NCI-H1436 treated with DMSO at 0.1 percent for 48 hours (cell line): Measurements from ENCODE around the gene DHDH.
"Not testable (repeated sequence)": the region's sequence is repeated elsewhere in the genome, so short reads cannot be mapped to it uniquely, and the experiment has no call there.

Source experiments
- DNase-seq: peaks from one replicate; lab custom pipeline; 2025; lab: John Stamatoyannopoulos, UW

DHDH gene

DNA sequence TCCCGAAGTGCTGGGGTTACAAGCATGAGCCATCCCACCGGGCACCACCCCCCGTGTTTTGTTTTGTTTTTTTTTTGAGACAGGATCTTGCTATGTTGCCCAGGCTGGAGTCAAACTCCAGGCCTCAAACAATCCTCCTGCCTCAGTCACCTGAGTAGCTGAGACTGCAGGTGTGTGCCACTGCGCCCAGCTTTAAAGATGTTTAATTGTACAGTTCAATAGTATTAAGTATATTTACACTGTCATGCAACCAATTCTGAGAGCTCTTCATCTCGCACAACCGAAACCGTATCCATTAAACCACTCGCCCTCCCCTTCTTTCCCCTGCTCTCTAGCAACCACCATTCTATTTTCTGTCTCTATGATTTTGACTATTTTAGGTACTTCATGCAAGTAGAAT lies 17.7 kb upstream of the DHDH start:
- DNase-seq: no peak

DNA sequence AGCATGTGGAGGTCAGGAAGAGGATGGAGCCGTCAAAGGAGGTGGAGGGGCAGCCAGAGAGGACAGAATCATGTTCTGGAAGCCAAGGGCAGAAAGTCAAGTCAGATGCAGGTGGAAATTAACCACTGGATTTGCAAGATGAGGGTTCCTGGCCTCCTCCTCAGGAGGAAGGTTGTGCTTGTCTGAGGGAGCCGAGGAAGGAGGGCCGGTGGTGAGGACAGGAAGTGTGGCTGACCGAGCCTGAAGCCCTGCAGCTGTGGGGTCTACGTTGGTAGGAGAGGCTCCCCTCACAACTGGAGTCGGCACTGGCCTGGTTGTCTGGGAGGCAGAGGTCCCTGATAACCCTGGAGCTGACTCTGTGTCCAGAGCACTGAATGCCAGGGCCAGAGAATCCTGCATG lies 15.4 kb upstream of the DHDH start:
- no peak for DNase-seq

DNA sequence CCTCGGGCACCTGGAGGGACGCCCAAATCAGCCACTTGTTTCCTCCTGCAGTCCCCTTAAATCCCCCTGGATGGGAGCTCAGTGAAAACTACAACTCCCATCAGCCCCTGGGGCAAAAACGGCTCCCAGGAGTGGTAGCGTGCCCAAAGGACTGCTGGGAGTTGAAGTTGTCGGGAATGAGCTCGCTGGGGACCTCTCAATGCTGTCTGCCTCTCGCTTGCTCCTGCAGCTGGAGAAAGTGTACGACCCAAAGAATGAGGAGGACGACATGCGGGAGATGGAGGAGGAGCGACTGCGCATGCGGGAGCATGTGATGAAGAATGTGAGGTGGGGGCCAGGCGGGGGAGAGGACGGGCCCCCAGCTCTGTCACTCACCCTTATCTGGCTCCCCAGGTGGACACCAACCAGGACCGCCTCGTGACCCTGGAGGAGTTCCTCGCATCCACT lies 14.7 kb upstream of the DHDH start:
- no peak for DNase-seq

DNA sequence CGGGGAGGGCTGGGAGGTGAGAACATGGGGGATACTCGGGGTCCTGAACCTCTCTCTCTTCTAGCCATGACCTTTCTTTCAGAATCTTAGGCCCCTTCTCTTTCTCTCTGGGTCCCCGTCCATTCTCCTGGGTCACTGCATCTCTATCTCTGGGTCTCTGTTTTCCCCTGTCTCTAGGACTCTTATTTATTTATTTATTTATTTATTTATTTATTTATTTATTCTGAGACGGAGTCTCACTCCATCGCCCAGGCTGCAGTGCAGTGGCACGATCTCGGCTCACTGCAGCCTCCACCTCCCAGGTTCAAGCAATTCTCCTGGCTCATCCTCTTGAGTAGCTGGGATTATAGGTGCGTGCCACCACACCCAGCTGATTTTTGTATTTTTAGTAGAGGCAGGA lies 14.2 kb upstream of the DHDH start:
- not testable (repeated sequence) for DNase-seq

DNA sequence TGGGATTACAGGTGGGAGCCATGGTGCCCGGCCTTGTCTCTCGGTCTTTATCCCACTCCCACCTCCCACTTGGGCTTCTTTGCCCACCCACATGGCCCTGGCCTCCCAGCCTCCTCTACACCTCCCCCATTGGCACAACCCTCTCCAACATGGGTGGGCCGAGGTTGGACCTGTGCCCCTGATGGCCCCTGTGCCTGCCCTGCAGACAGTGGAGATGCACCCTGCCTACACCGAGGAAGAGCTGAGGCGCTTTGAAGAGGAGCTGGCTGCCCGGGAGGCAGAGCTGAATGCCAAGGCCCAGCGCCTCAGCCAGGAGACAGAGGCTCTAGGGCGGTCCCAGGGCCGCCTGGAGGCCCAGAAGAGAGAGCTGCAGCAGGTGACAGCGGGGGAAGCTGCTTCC lies 12.6 kb upstream of the DHDH start:
- no peak for DNase-seq

DNA sequence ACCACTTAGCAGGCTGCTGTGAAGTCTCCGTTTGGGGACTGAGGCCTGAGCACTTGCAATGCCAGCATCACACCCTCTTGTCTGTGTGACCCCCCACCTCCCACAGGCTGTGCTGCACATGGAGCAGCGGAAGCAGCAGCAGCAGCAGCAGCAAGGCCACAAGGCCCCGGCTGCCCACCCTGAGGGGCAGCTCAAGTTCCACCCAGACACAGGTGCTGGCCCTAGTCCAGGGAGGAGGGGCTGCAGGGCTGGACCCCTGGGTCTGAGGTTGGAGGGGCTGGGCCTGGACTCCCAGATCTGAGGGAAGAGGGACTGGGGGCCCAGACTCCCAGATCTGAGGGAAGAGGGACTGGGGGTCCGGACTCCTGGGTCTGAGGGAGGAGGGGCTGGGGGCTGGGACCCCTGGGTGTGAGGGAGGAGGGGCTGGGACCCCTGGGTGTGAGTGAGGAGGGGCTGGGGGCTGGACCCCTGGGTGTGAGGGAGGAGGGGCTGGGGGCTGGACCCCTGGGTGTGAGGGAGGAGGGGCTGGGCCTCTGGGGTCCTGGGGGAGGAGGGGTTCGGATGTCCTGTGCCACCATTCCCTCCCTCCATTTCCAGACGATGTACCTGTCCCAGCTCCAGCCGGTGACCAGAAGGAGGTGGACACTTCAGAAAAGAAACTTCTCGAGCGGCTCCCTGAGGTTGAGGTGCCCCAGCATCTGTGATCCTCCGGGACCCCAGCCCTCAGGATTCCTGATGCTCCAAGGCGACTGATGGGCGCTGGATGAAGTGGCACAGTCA lies 11.6 kb upstream of the DHDH start:
- DNase-seq: no peak

DNA sequence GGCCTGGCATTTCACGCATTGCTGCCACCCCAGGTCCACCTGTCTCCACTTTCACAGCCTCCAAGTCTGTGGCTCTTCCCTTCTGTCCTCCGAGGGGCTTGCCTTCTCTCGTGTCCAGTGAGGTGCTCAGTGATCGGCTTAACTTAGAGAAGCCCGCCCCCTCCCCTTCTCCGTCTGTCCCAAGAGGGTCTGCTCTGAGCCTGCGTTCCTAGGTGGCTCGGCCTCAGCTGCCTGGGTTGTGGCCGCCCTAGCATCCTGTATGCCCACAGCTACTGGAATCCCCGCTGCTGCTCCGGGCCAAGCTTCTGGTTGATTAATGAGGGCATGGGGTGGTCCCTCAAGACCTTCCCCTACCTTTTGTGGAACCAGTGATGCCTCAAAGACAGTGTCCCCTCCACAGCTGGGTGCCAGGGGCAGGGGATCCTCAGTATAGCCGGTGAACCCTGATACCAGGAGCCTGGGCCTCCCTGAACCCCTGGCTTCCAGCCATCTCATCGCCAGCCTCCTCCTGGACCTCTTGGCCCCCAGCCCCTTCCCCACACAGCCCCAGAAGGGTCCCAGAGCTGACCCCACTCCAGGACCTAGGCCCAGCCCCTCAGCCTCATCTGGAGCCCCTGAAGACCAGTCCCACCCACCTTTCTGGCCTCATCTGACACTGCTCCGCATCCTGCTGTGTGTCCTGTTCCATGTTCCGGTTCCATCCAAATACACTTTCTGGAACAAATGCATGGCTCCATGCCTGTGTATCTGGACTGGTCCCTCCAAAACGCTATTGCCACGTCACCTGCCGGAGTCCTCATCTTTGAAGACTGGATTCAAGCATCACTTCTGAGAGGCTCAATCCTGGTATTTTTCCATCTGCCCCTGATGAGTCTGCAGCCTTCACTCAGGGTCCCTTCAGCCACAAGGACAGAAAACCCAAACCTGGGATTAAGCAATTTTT lies 10.7 kb upstream of the DHDH start:
- no peak for DNase-seq

DNA sequence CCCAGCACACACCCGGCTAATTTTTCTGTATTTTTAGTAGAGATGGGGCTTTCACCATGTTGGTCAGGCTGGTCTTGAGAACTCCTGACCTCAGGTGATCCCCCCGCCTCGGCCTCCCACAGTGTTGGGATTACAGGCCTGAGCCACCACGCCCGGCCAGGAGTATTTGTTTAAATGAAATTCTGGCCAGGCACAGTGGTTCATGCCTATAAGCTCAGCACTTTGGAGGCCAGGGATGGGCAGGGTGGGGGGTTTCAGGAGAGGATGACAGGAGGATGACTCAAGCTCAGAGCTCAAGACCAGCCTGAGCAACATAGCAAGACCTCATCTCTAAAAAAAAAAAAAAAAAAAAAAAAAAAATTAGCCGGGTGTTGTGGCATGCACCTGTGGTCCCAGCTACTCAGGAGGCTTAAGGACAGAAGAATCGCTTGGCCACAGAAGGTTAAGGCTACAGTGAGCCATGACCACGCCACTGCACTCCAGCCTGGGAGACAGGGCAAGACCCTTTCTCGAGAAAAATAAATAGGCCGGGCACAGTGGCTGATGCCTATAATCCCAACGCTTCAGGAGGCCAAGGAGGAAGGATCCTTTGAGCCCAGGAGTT lies 8.2 kb upstream of the DHDH start:
- DNase-seq: no peak

DNA sequence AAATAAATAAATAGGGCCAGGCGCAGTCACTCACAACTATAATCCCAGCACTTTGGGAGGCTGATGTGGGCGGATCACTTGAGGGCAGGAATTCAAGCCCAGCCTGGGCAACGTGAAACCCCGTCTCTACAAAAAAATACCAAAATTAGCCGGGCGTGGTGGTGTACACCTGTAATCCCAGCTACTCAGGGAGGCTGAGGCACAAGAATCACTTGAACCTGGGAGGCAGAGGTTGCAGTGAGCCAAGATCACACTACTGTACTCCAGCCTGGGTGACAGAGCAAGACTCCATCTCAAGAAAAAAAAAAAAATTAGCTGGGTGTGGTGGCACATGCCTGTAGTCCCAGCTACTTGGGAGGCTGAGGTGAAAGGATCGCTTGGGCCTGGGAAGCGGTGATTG lies 7.6 kb upstream of the DHDH start:
- not testable (repeated sequence) for DNase-seq

DNA sequence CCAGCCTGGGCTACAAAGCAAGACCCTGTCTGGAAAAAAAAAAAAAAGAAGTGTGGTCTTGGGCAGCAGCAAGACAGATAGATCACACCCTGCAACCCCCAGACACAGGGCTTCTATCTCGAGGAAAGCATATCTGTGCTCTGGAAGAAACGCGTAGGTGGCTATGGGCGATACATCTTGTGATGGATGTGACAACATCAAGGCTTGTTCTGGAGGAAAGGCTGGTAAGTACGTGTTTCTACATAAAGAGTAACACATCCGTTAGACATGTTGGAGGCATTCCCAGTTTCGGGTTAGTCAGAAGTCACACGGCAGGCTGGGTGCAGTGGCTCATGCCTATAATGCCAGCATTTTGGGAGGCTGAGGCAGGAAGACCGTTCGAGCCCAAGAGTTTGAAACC lies 6.6 kb upstream of the DHDH start:
- DNase-seq: no peak

DNA sequence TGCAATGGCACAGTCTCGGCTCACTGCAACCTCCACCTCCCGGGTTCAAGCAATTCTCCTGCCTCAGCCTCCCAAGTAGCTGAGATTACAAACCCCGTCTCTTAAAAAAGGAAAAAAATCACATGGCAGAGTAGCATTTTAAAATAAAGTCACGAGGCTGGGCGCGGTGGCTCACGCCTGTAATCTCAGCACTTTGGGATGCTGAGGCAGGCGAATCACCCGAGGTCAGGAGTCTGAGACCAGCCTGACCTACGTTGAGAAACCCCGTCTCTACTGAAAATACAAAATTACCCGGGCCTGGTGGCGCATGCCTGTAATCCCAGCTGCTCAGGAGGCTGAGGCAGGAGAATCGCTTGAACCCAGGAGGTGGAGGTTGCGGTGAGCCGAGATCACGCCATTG lies 5.8 kb upstream of the DHDH start:
- DNase-seq: not testable (repeated sequence)

DNA sequence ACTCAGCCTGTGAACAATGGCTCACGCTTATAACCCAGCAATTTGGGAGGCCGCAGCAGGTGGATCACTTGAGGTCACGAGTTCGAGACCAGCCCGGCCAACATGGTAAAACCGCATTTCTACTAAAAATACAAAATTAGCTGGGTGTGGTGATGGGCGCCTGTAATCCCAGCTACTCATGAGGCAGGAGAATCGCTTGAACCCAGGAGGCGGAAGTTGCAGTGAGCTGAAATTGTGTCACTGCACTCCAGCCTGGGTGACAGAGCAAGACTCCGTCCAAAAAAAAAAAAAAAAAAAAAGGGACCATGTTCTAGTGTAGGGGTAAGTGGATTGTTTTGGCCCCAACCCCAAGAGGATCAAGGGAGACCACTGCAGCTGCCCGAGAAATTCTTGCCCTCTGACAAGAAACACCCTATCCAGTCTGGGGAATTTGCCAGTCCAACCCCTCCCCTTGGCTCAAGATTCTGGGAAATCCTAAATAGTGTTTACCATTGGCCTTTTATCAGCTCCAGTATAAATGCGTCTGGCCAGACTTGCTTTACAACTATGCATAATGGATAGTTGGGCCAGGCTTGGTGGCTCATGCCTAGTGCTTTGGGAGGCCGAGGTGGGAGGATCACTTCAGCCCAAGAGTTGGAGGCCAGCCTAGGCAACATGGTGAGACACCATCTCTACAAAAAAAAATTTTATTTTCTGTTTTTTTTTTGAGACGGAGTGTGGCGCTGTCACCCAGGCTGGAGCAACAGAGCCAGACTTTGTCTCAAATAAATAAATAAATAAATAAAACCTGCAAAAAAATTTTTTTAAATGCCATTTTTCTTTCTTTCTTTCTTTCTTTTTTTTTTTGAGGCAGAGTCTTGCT lies 5.1 kb upstream of the DHDH start:
- DNase-seq: no peak

DNA sequence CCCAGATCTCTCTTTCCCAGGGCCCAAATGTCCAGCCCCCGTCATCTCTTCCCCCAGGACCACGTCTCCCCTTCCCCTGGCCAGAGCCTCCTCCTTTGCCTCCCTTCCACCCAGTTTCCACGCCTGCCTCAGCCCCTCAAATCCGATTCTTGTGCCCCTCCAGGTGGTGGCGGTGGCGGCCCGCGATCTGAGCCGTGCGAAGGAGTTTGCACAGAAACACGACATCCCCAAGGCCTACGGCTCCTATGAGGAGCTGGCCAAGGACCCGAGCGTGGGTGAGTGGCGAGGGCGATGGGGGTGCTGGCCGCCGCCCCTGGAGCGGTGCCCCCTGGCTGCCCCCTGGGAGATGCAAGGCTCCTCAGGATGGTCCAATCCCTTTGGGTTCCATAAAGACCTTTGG lies 1.3 kb downstream of the DHDH start:
- no peak for DNase-seq

DNA sequence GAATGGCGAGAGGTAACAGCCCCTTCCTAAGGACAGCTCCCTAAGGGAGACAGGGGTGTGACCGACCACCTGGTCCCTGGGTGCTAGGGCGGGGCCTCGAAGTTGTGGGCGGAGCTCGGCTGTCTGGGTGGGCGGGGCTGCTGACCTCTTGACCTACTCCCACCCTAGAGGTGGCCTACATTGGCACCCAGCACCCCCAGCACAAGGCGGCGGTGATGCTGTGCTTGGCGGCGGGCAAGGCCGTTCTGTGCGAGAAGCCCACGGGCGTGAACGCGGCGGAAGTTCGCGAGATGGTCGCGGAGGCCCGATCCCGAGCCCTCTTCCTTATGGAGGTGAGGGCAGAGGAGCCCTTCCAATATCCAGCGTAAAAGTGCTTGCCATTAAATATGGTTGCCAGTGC lies 2.4 kb downstream of the DHDH start:
- no peak for DNase-seq

DNA sequence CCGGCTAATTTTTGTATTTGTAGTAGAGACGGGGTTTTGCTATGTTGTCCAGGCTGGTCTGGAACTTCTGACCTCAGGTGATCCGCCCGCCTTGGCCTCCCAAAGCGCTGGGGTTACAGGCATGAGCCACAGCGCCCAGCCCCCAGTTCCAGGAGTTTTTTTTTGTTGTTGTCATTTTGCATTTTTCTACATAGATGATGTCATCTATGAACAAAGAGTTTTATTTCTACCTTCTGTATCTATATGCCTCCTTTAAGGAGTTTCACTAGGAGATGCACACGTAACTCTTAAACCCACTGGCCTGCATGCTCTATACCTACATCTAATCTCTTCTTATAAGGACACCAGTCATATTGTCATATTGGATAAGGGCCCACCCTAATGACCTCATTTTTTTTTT lies 4.8 kb downstream of the DHDH start:
- no peak for DNase-seq

DNA sequence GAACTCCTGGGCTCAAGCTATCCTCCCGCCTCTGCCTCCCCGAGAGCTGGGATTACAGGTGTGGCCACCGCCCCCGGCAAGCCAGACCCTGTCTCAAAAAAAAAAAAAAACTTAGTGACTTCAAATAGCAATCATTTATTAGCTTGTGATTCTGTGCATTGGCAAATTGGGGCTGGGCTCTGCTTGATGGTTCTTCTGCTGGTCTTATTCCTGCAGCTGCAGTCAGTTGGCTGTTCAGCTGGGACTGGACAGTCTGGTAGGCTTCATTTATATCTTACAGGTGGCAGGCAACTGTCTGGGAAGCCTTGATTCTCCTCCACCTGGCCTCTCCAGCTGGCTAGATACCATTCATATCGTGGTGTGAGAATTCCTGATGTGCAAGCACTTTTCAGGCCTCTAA lies 7.4 kb downstream of the DHDH start:
- no peak for DNase-seq

DNA sequence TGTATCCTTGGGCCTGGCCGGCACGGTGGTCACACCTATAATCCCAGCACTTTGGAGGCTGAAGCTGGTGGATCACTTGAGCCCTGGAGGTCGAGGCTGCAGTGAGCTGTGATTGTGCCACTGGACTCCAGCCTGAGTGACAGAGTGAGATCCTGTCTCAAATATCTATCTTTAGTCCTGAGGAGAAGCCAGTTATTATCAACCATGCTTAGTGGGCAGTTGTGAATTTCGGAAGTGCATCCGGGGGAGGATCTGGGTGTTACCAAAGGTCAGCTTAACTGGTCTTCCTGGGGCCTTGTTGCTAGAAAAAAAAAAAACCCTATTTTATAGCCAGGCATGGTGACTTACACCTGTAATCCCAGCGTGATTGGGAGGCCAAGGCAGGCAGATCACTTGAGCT lies 9.6 kb downstream of the DHDH start:
- no peak for DNase-seq

DNA sequence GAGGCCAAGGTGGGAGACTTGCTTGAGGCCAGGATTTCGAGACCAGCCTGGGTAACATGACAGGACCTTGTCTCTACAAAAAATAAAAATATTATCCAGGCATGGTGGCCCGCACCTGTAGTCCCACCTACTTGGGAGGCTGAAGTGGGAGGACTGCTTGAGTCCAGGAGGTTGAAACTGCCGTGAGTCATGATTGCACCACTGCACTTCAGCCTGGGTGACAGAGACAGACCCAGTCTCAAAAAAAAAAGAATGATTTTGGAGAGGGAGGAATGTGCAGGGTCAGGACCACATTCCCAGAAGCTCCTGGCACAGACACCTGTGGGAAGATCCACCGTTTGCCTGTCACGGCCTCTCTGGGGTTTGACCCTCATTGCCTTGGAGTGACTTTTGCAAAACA lies 11.9 kb downstream of the DHDH start:
- no peak for DNase-seq

DNA sequence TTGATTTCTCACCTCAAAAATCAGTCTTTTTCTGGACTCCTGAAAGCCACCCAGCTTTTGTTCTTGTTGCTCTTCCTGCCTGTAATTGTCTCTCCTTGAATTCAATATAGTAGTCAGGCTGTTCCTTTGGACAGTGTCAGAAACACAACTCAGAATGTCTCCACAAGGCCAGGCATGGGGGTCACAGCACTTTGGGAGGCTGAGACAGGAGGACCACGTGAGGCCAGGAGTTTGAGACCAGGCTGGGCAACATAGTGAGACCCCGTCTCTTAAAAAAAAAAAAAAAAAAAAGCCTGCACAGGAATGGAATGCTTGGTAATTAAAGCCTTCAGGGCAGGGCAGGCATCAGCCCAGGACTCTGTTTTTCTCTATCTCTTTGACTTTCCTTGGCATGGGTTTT lies 12.3 kb downstream of the DHDH start:
- DNase-seq: no peak

DNA sequence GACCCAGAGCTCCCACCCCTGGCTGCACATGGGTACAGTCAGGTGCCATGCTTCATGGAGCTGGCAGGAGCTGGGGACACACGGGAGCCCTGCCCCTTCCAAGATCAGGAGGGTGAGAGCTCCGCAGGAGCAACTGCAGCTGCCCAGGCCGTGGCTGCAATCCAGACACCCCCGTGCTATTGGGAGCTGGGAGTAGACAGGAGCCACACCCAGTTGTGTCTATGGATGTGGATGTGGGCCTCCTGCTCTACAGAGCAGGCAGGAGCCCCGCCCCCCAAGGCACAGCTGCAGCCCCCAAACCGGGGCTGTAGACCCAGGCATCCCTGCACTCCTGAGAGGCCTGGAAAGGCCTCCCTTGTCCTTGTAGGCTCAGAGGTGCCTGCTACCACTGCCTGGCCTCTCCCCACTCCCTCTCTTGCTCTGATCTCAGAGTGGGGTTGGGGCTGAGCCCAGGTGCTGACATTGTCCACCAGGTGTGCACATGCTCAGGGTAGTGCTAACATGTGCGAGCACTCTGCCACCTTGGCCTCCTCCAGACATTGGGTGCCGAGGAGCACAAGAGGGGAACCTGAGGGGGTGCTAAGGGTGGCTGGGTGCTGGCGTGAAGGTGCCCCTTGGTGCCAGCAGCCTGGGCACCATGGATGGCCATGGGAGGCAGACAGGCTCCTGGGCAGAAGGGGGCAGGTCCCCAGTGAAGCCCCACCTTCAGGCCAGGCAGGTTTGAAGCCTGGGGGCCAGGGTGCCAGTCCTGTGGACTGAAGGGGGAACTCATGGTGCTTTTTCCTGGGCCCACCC lies 13.2 kb downstream of the DHDH start:
- no peak for DNase-seq

DNA sequence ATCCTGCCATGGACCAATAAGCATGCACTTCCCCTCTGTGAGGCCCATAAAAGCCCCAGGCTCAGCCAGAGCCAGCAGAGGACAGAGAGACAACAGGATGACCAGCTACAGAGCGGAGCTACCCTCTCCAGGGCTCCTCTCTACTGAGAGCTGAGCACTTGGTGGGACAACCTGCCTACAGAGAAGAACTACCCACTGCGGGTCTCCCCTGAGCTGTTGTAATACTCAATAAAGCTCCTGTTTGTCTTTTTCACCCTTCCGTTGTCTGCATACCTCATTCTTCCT lies 13.7 kb downstream of the DHDH start:
- no peak for DNase-seq
